HFF-Myc (cell line): ENCODE results near the gene BNC2.

Experiments
- DNase-seq: peaks from one replicate; pipeline ENCODE4 v3.0.0-alpha.2; 2011; ENCODE audit warnings: low read depth; ENCODE audit errors: extremely low read depth
- H3K4me3 ChIP-seq: replicated peaks from 2 replicates; pipeline ENCODE4 v1.5.1; 2011; ENCODE audit warnings: low read depth, mild to moderate bottlenecking, control low read depth, low read length
- TF ChIP-seq, protein P1 (sequence below): IDR thresholded peaks from 2 replicates; pipeline ENCODE4 v1.5.1; 2012; ENCODE audit warnings: mild to moderate bottlenecking, low read depth, low read length, control low read depth; ENCODE audit errors: missing control alignments

The BNC2 gene

DNA sequence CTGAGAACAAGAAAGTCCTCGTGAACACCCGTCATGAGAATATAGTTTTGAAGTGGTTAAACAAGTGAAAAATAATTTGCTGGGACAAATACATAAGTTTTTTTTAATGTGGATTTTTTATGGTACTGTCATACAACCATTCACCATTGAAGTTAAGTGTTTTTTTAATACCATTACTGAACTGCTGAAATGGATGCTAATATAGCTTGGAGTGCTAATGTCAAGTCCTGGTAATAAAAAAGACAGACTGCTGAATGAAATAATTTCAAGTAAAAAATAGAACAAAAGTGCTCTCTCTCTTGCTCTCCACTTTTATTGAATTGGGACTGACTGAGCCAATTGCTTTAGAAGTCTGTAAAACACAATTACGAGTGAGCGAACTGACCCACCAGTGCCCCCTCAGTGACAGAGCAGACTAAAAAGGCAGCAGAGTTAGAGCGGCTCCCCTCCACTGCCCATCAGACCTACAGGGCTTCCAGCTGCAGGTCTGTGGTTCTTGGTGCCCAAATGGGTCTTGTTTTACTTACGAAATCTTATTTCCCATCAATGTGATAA lies 442.5 kb downstream of the BNC2 start:
- TF ChIP-seq, protein P1, sequence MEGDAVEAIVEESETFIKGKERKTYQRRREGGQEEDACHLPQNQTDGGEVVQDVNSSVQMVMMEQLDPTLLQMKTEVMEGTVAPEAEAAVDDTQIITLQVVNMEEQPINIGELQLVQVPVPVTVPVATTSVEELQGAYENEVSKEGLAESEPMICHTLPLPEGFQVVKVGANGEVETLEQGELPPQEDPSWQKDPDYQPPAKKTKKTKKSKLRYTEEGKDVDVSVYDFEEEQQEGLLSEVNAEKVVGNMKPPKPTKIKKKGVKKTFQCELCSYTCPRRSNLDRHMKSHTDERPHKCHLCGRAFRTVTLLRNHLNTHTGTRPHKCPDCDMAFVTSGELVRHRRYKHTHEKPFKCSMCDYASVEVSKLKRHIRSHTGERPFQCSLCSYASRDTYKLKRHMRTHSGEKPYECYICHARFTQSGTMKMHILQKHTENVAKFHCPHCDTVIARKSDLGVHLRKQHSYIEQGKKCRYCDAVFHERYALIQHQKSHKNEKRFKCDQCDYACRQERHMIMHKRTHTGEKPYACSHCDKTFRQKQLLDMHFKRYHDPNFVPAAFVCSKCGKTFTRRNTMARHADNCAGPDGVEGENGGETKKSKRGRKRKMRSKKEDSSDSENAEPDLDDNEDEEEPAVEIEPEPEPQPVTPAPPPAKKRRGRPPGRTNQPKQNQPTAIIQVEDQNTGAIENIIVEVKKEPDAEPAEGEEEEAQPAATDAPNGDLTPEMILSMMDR = no peak
- no peak overlapping the region for H3K4me3 ChIP-seq
- DNase-seq = no peak

DNA sequence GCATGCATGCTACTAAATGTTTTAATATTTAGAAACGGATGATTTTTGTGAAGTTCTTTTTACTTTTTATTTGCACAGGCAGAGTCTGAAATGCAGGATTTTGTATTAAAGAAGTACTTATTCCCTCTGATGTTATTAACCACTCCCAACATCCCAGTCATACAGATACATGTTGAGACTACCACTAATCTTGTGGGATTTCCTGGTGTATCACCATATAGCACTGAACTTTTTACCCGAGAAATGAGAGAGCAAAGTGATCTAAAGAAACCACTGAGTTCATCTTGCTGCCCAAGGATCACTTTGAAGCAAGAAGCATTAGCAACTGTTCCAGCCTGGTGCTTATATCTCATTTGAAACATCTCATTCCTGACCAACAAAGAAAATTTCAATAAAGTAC lies 443.8 kb downstream of the BNC2 start:
- DNase-seq = no peak
- TF ChIP-seq, protein P1 = no peak
- H3K4me3 ChIP-seq = no peak overlapping the region

DNA sequence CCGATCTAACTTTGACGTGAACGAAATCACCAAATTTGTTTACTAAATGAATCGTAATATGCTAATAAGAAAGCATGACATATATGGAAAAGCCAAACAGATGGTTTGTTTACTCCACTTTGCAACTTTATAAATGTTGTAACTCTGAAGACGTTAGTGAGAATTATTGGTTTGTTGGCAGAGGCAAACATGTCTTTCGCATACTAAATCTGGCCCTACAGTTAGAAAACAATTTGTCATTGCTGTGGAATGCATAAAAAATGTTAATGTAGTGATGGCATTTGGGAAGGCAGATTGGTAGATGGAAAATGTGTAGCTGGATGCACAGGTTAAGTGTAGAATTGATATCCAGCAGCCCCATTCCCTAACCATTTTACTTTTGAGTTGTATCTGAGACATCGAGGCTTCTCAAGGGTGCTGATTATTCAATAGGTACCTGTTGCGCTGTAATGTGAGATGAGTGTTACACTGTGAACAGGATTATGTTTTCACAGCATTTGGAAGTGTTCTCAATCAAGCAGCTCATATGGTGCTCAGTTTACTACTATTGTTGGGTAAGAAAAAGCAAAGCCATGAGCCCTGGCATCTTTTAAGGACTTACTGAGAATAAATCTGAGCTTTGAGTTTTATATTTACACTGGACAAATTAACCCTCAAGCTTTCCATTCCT lies 444.8 kb downstream of the BNC2 start:
- DNase-seq = peak; percentile 46
- no peak overlapping the region for H3K4me3 ChIP-seq
- TF ChIP-seq, protein P1 = no peak

DNA sequence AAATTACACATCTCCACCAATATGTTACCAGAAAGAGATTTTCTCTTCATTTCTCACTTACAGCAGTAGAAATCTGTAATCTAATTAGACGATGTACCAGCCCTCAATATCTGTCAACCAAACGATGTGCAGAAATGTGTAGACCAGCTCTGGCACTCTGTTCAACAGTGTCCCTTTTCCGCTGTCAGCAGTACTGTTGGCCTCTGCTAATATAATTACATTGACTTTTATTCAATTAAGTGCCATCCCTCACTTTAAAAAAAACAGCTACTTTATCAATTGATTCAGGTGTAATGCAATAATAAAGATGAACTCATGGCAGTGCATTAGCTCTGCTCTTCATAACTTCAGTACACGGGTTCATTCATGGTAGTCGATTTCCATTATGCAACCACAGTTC lies 448.4 kb downstream of the BNC2 start:
- H3K4me3 ChIP-seq = no peak overlapping the region
- DNase-seq = no peak
- TF ChIP-seq, protein P1 = no peak

DNA sequence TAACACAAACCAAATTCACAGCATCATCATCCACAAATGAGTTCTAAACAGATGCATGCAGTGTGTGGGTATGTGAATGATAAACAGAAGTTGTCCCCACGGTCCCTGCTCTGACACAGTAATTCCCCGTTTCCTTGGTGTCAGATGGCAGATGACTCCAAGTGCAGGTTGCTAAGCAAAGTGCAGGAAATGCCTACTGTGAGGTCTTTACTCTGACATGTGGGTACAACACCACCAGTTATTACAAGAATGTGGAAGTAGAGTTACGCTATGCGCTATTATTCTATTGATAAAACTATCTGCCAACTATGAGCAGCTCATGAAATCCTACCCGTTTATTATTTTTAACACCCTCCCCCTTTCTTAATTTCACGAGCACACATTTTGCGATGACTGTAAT lies 448.9 kb downstream of the BNC2 start:
- no peak for DNase-seq
- no peak overlapping the region for H3K4me3 ChIP-seq
- TF ChIP-seq, protein P1 = no peak

DNA sequence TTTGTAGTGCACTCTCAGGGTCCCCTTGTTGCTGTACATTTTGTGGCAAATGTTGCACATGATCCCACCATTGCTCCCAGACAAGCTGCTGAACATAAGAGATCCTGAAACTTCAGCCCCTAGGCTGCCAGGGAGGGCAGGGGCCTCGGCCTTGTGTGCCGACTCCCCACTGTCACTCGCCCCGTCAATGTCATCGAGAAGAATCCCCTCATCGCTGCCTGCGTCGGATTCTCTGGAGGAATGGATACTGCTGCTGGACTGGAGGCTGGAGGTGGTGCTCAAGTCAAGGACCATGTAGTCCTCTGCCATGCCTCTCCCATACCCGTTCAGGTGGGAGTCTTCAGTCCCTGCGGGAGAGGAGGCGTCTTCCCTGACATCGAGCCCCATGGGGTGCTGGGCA lies 451.3 kb downstream of the BNC2 start:
- DNase-seq = no peak
- H3K4me3 ChIP-seq = no peak overlapping the region
- TF ChIP-seq, protein P1 = no peak
